Lower leg skin (tissue), 3 donors: ENCODE data around the gene SH3D19.

ENCODE experiments used
- POLR2A ChIP-seq, 2 donors: fragments of 450-650 bp; IDR thresholded peaks; one replicate each; pipeline ENCODE4 v1.6.1; 2016 to 2017; ENCODE audit warnings: antibody characterized with exemption in 2 of 2, mild to moderate bottlenecking in 1 of 2, moderate library complexity in 1 of 2
- TF ChIP-seq, protein P1 (sequence below), 3 donors: fragments of 450-650 bp; IDR thresholded peaks; one replicate each; pipeline ENCODE4 v1.5.1; 2016; ENCODE audit warnings: antibody characterized with exemption in 3 of 3, mild to moderate bottlenecking in 3 of 3, moderate library complexity in 2 of 3

DNA sequence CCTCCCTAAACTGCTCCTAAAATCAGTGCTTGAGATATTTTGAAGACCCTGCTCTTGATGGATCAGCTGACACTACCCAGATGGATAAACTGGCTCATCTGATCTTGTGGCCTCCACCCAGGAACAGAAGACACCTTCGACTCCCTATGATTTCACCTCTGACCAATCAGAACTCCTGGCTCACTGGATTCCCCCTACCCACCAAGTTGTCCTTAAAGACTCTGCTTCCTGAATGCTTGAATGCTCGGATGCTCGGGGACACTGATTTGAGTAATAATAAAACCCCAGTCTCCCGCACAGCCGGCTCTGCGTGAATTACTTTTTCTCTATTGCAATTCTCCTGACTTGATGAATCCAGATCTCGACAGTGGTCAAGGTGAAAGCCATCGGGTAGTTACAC, 237.9 kb downstream of the SH3D19 start:
- TF ChIP-seq POLR2A (IDR thresholded peaks at IDR 0.05): no peak
- TF ChIP-seq, protein P1, sequence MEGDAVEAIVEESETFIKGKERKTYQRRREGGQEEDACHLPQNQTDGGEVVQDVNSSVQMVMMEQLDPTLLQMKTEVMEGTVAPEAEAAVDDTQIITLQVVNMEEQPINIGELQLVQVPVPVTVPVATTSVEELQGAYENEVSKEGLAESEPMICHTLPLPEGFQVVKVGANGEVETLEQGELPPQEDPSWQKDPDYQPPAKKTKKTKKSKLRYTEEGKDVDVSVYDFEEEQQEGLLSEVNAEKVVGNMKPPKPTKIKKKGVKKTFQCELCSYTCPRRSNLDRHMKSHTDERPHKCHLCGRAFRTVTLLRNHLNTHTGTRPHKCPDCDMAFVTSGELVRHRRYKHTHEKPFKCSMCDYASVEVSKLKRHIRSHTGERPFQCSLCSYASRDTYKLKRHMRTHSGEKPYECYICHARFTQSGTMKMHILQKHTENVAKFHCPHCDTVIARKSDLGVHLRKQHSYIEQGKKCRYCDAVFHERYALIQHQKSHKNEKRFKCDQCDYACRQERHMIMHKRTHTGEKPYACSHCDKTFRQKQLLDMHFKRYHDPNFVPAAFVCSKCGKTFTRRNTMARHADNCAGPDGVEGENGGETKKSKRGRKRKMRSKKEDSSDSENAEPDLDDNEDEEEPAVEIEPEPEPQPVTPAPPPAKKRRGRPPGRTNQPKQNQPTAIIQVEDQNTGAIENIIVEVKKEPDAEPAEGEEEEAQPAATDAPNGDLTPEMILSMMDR (IDR thresholded peaks at IDR 0.05): no peak
